K562 (cell line): ENCODE measurements around the gene SETDB1. TPM values are rescaled to one million over a fixed set of nuclear protein-coding genes. Genes with fewer than 3 reads are reported as not detected.

Experiments used
- BRD9 ChIP-seq: fragments of 450-650 bp; IDR thresholded peaks from 2 replicates; pipeline ENCODE4 v1.6.1; 2018; ENCODE audit warnings: low read depth; ENCODE audit not compliant: partially characterized antibody
- FOXK1 ChIP-seq: sonication (generic); formaldehyde crosslinking; IDR thresholded peaks from 2 replicates; pipeline ENCODE4 v1.8.0; 2022; ENCODE audit warnings: missing genetic modification reagents, mild to moderate bottlenecking, borderline replicate concordance
- GABPA ChIP-seq: fragments of 200-800 bp; sonication (Bioruptor generic); conservative IDR thresholded peaks from 2 replicates; pipeline ENCODE4 v1.6.1; 2016; ENCODE audit warnings: low read depth, missing genetic modification characterization, missing compliant biosample characterization
- HMBOX1 ChIP-seq: sonication (generic); IDR thresholded peaks from 2 replicates; pipeline ENCODE4 v1.6.1; 2016
- HSF4 ChIP-seq: fragments of 250-450 bp; sonication (Bioruptor Pico); IDR thresholded peaks from 2 replicates; pipeline ENCODE4 v2.1.2; 2022; ENCODE audit warnings: mild to moderate bottlenecking, moderate library complexity, borderline replicate concordance
- JUND ChIP-seq, 2 experiments: IDR thresholded peaks; 2 replicates in 1 of 2; 3 replicates in 1 of 2; pipeline ENCODE4 v1.6.1; 2011; ENCODE audit warnings: borderline replicate concordance in 2 of 2, low read depth in 2 of 2, low read length in 2 of 2, improper control_type of control experiment in 1 of 2, missing biosample characterization in 1 of 2, missing genetic modification characterization in 1 of 2, missing genetic modification reagents in 1 of 2
- MYC ChIP-seq, 2 experiments: fragments of 250-450 bp in 1 of 2; sonication (Bioruptor Pico) in 1 of 2; IDR thresholded peaks; 2 replicates each; pipeline versions ENCODE4 v1.5.1 to v1.6.1; 2012 to 2021; ENCODE audit warnings: low read depth in 2 of 2, borderline replicate concordance in 1 of 2, improper control_type of control experiment in 1 of 2, low read length in 1 of 2, mild to moderate bottlenecking in 1 of 2, moderate library complexity in 1 of 2
- NFYB ChIP-seq: IDR thresholded peaks from 2 replicates; pipeline ENCODE4 v1.6.1; 2011; ENCODE audit warnings: mild to moderate bottlenecking, moderate library complexity; ENCODE audit not compliant: insufficient read length; ENCODE audit errors: extremely low read depth
- NR2C1 ChIP-seq, 2 experiments: fragments of 450-650 bp; IDR thresholded peaks; 2 replicates each; pipeline ENCODE4 v1.6.1; 2017; ENCODE audit warnings: mild to moderate bottlenecking in 2 of 2, antibody characterized with exemption in 1 of 2, inconsistent platforms in 1 of 2, missing compliant biosample characterization in 1 of 2, missing genetic modification characterization in 1 of 2
- RAD21 ChIP-seq, 2 experiments: fragments of 250-450 bp in 1 of 2; fragments of 450-650 bp in 1 of 2; sonication (Bioruptor Pico) in 1 of 2; formaldehyde crosslinking in 1 of 2; IDR thresholded peaks in 1 of 2; conservative IDR thresholded peaks in 1 of 2; 2 replicates each; pipeline versions ENCODE4 v1.4.0 to v1.8.0; 2020 to 2022; ENCODE audit warnings: mild to moderate bottlenecking in 2 of 2, moderate library complexity in 1 of 2
- RBM14 ChIP-seq: fragments of 200-400 bp; formaldehyde crosslinking; IDR thresholded peaks from 2 replicates; pipeline ENCODE4 v1.6.1; 2018; ENCODE audit warnings: low read depth, mild to moderate bottlenecking, low read length, moderate library complexity, borderline replicate concordance; ENCODE audit not compliant: insufficient read depth
- ZFP91 ChIP-seq: sonication (generic); formaldehyde crosslinking; IDR thresholded peaks from 2 replicates; pipeline ENCODE4 v1.8.0; 2022; ENCODE audit warnings: mild to moderate bottlenecking, missing genetic modification reagents
- ZNF263 ChIP-seq: sonication (generic); formaldehyde crosslinking; IDR thresholded peaks from 2 replicates; pipeline ENCODE4 v1.8.0; 2022; ENCODE audit warnings: mild to moderate bottlenecking, missing genetic modification reagents, borderline replicate concordance
- ZNF3 ChIP-seq: fragments of 250-450 bp; sonication (Bioruptor Pico); IDR thresholded peaks from 2 replicates; pipeline ENCODE4 v1.5.0; 2021; ENCODE audit warnings: mild to moderate bottlenecking, moderate library complexity
- ZNF445 ChIP-seq: fragments of 250-450 bp; sonication (Bioruptor Pico); IDR thresholded peaks from 2 replicates; pipeline ENCODE4 v1.4.0; 2020; ENCODE audit warnings: low read depth, mild to moderate bottlenecking, moderate library complexity
- polyA plus RNA-seq, 8 experiments: library from polyadenylated mRNA; depleted of rRNA in 4 of 8; stranded (reverse) in 5 of 8; unstranded in 3 of 8; fragments of >200 nt; fragmentation: Nextera tagmentation in 2 of 8; fragmentation: Illumina TruSeq in 1 of 8; extraction: Ambion mirVana in 2 of 8; extraction: Trizol in 1 of 8; gene quantifications; 2 replicates each; pipeline versions ENCODE4 v1.2.1 to v1.2.3, GENCODE V29; 2011 to 2014; ENCODE audit warnings: inconsistent platforms in 1 of 8, missing spikeins in 1 of 8
- total RNA-seq, 7 experiments: library from RNA; depleted of rRNA in 6 of 7; stranded (reverse); fragments of >200 nt in 6 of 7; fragmentation: Illumina TruSeq in 2 of 7; extraction: Trizol in 2 of 7; gene quantifications; 2 replicates each; pipeline versions ENCODE4 v1.2.1 to v1.2.3, GENCODE V29; 2011 to 2021; ENCODE audit warnings: low replicate concordance in 1 of 7

Gene SETDB1
- total and polyA plus RNA-seq, 9 of the 15 experiments (the other 6 are each of a cell fraction or from before 2014, with no cell fraction given): 21.5 to 64.4 (median 42.0) TPM

- TF ChIP-seq HMBOX1 (0 out of 2 replicates have a peak, but pooled peaks have one; percentile 31), ZNF3 (CRISPR knock-in tag) (no peak), MYC (IDR thresholded peaks at IDR 0.05; ENCODE audit: low read depth, low read length) (0 out of 2 replicates have a peak, but pooled peaks have one; percentile 28), MYC (CRISPR knock-in tag; IDR thresholded peaks at IDR 0.05; ENCODE audit: borderline replicate concordance, low read depth) (no peak), ZFP91 (CRISPR knock-in tag) (no peak), NFYB (no peak), BRD9 (peak; percentile 35), ZNF263 (CRISPR knock-in tag) (peak; percentile 84; the same call in 1 of the 2 replicates), FOXK1 (CRISPR knock-in tag) (no peak), HSF4 (CRISPR knock-in tag) (no peak), GABPA (tag) (no peak), RBM14 (no peak), RAD21 (CRISPR knock-in tag; conservative IDR thresholded peaks at IDR 0.05 in 1 of 2, IDR thresholded peaks at IDR 0.05 in 1 of 2) (peak; percentile 53 to 82), JUND (IDR thresholded peaks at IDR 0.05; ENCODE audit: borderline replicate concordance, low read depth, low read length) (peak; percentile 66; the same call in 1 of the 2 replicates), JUND (tag; IDR thresholded peaks at IDR 0.05; ENCODE audit: borderline replicate concordance, low read depth, low read length) (peak; percentile 52; the same call in 1 of the 3 replicates), ZNF445 (no peak), NR2C1 (IDR thresholded peaks at IDR 0.05) (no peak), NR2C1 (tag; IDR thresholded peaks at IDR 0.05) (no peak)
Measured at GRCh38 chr1:150922519-150922975, 3.6 kb upstream of the SETDB1 start (continued).
